Endothelial cell of umbilical vein (primary cell): ENCODE data around the gene RASD1. TPM values are rescaled to one million over a fixed set of nuclear protein-coding genes. Genes with fewer than 3 reads are reported as not detected.

ENCODE experiments used
- BruUV-seq: library from RNA; stranded (reverse); fragments of 400-500 nt; replicated peaks from 2 replicates; lab custom pipeline; 2021; lab: Mats Ljungman, UMichigan
- CTCF ChIA-PET: fragments of 300-600, 350-600 bp; sonication (Branson Sonifier 250); formaldehyde crosslinking; loops from one replicate; lab custom pipeline; 2021; ENCODE audit warnings: antibody characterized with exemption, inconsistent platforms; lab: Charles Lee
- POLR2A ChIA-PET: fragments of 300-600, 350-600 bp; sonication (Branson Sonifier 250); formaldehyde crosslinking; loops from one replicate; lab custom pipeline; 2021; ENCODE audit warnings: antibody characterized with exemption, inconsistent platforms; lab: Charles Lee
- DNase-seq: peaks from one replicate; pipeline ENCODE4 v3.0.0-alpha.2; 2011; ENCODE audit warnings: low read depth, low spot score
- FAIRE-seq: peaks from 2 replicates; lab custom pipeline; 2011; peaks lifted over from hg19 to GRCh38; lab: Jason Lieb, UNC
- H2AFZ ChIP-seq: 2 replicates; pipeline ENCODE4 v1.6.0; 2012; ENCODE audit warnings: low read depth, low read length, control low read depth, inconsistent platforms
- H3K27ac ChIP-seq: 2 replicates; pipeline ENCODE4 v1.5.1; 2011; ENCODE audit warnings: low read depth, mild to moderate bottlenecking, control low read depth, low read length, moderate library complexity; ENCODE audit not compliant: insufficient read depth
- H3K27me3 ChIP-seq, 2 experiments: 2 replicates each; pipeline versions ENCODE4 v1.6.0 to v1.6.1; 2011; ENCODE audit warnings: low read length in 2 of 2, mixed read lengths in 1 of 2; ENCODE audit not compliant: control insufficient read depth in 2 of 2, insufficient read depth in 2 of 2
- H3K36me3 ChIP-seq, 2 experiments: 2 replicates in 1 of 2; 3 replicates in 1 of 2; pipeline ENCODE4 v1.5.1; 2011; ENCODE audit warnings: low read length in 2 of 2, mild to moderate bottlenecking in 1 of 2, moderate library complexity in 1 of 2; ENCODE audit not compliant: control insufficient read depth in 2 of 2, insufficient read depth in 2 of 2; ENCODE audit errors: extremely low read depth in 1 of 2
- H3K4me1 ChIP-seq: 3 replicates; pipeline ENCODE4 v1.5.1; 2011; ENCODE audit warnings: mild to moderate bottlenecking, low read length; ENCODE audit not compliant: control insufficient read depth, insufficient read depth; ENCODE audit errors: extremely low read depth
- H3K4me2 ChIP-seq: 2 replicates; pipeline ENCODE4 v1.6.1; 2011; ENCODE audit warnings: low read length, control low read depth, mixed read lengths; ENCODE audit not compliant: insufficient read depth
- H3K4me3 ChIP-seq, 3 experiments: fragments of 200-600 bp in 1 of 3; sonication (generic), shearing (Covaris generic) in 1 of 3; replicated peaks in 1 of 3; 2 replicates each; pipeline ENCODE4 v1.5.1; 2011 to 2016; ENCODE audit warnings: control low read depth in 3 of 3, low read length in 3 of 3, mild to moderate bottlenecking in 2 of 3, inconsistent platforms in 1 of 3, low read depth in 1 of 3, moderate library complexity in 1 of 3; ENCODE audit not compliant: insufficient read depth in 1 of 3
- H3K79me2 ChIP-seq: 2 replicates; pipeline ENCODE4 v1.6.0; 2012; ENCODE audit warnings: low read length, inconsistent platforms; ENCODE audit not compliant: control insufficient read depth, insufficient read depth
- H3K9ac ChIP-seq: replicated peaks from 2 replicates; pipeline ENCODE3; 2011; ENCODE audit warnings: low read length, control low read depth; ENCODE audit not compliant: insufficient read depth; ENCODE audit errors: extremely low read depth
- H3K9me1 ChIP-seq: replicated peaks from 3 replicates; pipeline ENCODE4 v1.6.0; 2011; ENCODE audit warnings: mild to moderate bottlenecking, low read length; ENCODE audit not compliant: control insufficient read depth, insufficient read depth; ENCODE audit errors: extremely low read depth
- H3K9me3 ChIP-seq: replicated peaks from 2 replicates; pipeline ENCODE4 v1.5.1; 2012; ENCODE audit warnings: low read length, inconsistent platforms; ENCODE audit not compliant: control insufficient read depth, insufficient read depth
- H4K20me1 ChIP-seq: replicated peaks from 2 replicates; pipeline ENCODE3; 2011; ENCODE audit warnings: mild to moderate bottlenecking, low read length; ENCODE audit not compliant: control insufficient read depth, insufficient read depth; ENCODE audit errors: extremely low read depth
- EZH2 ChIP-seq: IDR thresholded peaks from 2 replicates; pipeline ENCODE4 v1.6.1; 2012; ENCODE audit warnings: borderline replicate concordance, low read depth, mild to moderate bottlenecking, moderate library complexity, low read length, inconsistent platforms; ENCODE audit not compliant: severe bottlenecking
- FOS ChIP-seq: IDR thresholded peaks from 2 replicates; pipeline ENCODE4 v1.6.1; 2011; ENCODE audit warnings: mild to moderate bottlenecking, low read length, moderate library complexity, borderline replicate concordance; ENCODE audit not compliant: insufficient read depth
- GATA2 ChIP-seq: IDR thresholded peaks from 2 replicates; pipeline ENCODE4 v1.7.0; 2011; ENCODE audit warnings: low read depth, mild to moderate bottlenecking, moderate library complexity, mixed read lengths, low read length; ENCODE audit not compliant: insufficient read length, insufficient read depth
- JUN ChIP-seq: IDR thresholded peaks from 2 replicates; pipeline ENCODE4 v1.6.1; 2011; ENCODE audit warnings: borderline replicate concordance, low read depth; ENCODE audit not compliant: insufficient read length, insufficient read depth
- MYC ChIP-seq: IDR thresholded peaks from one replicate; pipeline ENCODE4 v1.6.1; 2011; ENCODE audit warnings: mild to moderate bottlenecking, low read depth, low read length
- POLR2A ChIP-seq: IDR thresholded peaks from 2 replicates; pipeline ENCODE4 v1.6.1; 2012; ENCODE audit warnings: low read depth, mild to moderate bottlenecking, control low read depth, low read length
- POLR2AphosphoS5 ChIP-seq: IDR thresholded peaks from 2 replicates; pipeline ENCODE4 v1.6.1; 2012; ENCODE audit warnings: low read depth, mild to moderate bottlenecking, control low read depth, low read length, moderate library complexity; ENCODE audit not compliant: insufficient read depth
- dilution Hi-C: fragments of 300-500 bp; cut with MboI; formaldehyde crosslinking; loops from one replicate; pipeline ENCODE4 v1.15.0; 2019; ENCODE audit warnings: low sequenced_read_pairs; ENCODE audit not compliant: extremely low pct_ligation_motif_present
- intact Hi-C: fragments of 100-400 bp; cut with micrococcal nuclease; formaldehyde crosslinking; loops from one replicate; pipeline ENCODE4 v1.10.0; 2022
- polyA plus RNA-seq, 4 experiments: library from polyadenylated mRNA; depleted of rRNA in 3 of 4; stranded (reverse) in 3 of 4; unstranded in 1 of 4; fragments of >200 nt; gene quantifications; 2 replicates each; pipeline versions ENCODE4 v1.2.1 to v1.2.3, GENCODE V29; 2011 to 2012; ENCODE audit warnings: missing spikeins in 1 of 4
- total RNA-seq: library from RNA; stranded (reverse); gene quantifications from 2 replicates; pipeline ENCODE4 v1.2.3, GENCODE V29; 2021
- TF ChIP-seq, protein P1 (sequence below): IDR thresholded peaks from 2 replicates; pipeline ENCODE4 v1.6.1; 2011; ENCODE audit not compliant: insufficient read depth, insufficient read length
- TF ChIP-seq, protein P2 (sequence below), 2 donors: IDR thresholded peaks; 1 replicate in 1 of 2; 2 replicates in 1 of 2; pipeline ENCODE4 v1.5.1; 2011; ENCODE audit warnings: low read length in 2 of 2, mild to moderate bottlenecking in 2 of 2, moderate library complexity in 2 of 2, control low read depth in 1 of 2, inconsistent platforms in 1 of 2, low read depth in 1 of 2; ENCODE audit not compliant: insufficient read depth in 1 of 2; ENCODE audit errors: extremely low read depth in 1 of 2

Gene RASD1
- total and polyA plus RNA-seq, 2 donors (not counting 3 experiments of a cell fraction or from before 2014, with no cell fraction given) = 4.2 to 15.7 TPM

DNA sequence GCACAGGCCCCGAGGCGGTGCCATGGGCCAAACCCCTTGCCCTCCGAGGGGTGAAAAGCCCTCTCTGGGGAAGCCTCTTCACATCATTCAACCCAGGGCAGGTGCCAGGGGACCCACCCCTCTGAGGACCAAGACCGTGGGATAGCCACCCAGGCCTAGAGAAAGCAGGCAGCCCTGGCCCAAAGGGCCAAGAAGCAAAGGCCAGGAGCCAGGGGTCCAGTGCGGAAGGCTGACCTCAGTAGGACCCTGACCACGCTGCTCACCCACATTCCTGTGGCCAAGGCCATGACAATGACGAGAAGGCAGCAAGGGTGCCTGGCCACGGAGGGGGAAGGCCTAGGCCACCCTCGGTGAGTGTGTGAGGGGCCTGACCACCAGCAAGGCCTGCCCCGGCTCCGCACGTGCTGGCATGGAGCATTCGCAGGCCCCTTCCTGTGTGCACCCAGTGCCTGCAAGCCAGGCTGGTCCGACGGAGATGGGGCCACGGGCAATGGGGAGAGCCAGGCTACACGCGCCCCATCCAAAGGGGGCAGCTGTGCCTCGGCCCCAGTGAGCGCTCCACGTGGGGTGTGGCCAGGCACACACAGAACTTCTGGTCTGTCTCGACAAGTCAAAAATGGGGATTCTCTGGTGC lies 24.5 kb upstream of the RASD1 start:
- Histone ChIP-seq H3K9me1 (no peaks in the 10 kb centered on the region), H3K36me3 (no peaks in the 10 kb centered on the region), H3K27me3 (no peaks in the 10 kb centered on the region), H3K79me2 (no peaks in the 10 kb centered on the region), H3K4me3 (no peak overlapping the region), H4K20me1 (no peaks in the 10 kb centered on the region), H3K9me3 (no peaks in the 10 kb centered on the region), H3K4me2 (no peak overlapping the region), H3K27ac (no peak overlapping the region), H2AFZ (no peak overlapping the region), H3K4me1 (no peaks in the 10 kb centered on the region), H3K9ac (no peak overlapping the region)
- dilution Hi-C loops (no loop called here), intact Hi-C loops (no loop called here)
- BruUV-seq = no TSS peak
- POLR2A ChIA-PET = no interaction called here
- DNase-seq (no peak), FAIRE-seq (no peak)
- CTCF ChIA-PET = interaction anchor here (0.9 to 1.2 kb wide), 2 partner anchors 17 to 47 kb away, joined by 3 read pairs; no protein-coding TSS in a partner anchor
- TF ChIP-seq POLR2AphosphoS5 (no peak), MYC (no peak), FOS (no peak), GATA2 (no peak), EZH2 (no peak), POLR2A (no peak), JUN (no peak)
- TF ChIP-seq, protein P1, sequence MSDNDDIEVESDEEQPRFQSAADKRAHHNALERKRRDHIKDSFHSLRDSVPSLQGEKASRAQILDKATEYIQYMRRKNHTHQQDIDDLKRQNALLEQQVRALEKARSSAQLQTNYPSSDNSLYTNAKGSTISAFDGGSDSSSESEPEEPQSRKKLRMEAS = no peak
- TF ChIP-seq, protein P2, sequence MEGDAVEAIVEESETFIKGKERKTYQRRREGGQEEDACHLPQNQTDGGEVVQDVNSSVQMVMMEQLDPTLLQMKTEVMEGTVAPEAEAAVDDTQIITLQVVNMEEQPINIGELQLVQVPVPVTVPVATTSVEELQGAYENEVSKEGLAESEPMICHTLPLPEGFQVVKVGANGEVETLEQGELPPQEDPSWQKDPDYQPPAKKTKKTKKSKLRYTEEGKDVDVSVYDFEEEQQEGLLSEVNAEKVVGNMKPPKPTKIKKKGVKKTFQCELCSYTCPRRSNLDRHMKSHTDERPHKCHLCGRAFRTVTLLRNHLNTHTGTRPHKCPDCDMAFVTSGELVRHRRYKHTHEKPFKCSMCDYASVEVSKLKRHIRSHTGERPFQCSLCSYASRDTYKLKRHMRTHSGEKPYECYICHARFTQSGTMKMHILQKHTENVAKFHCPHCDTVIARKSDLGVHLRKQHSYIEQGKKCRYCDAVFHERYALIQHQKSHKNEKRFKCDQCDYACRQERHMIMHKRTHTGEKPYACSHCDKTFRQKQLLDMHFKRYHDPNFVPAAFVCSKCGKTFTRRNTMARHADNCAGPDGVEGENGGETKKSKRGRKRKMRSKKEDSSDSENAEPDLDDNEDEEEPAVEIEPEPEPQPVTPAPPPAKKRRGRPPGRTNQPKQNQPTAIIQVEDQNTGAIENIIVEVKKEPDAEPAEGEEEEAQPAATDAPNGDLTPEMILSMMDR (IDR thresholded peaks at IDR 0.05; ENCODE audit: extremely low read depth in 1 of 2, insufficient read depth in 1 of 2, low read depth in 1 of 2, low read length in 2 of 2) = no peak
